ENCODE measurements around the gene SLC5A6.

Gene SLC5A6

DNA sequence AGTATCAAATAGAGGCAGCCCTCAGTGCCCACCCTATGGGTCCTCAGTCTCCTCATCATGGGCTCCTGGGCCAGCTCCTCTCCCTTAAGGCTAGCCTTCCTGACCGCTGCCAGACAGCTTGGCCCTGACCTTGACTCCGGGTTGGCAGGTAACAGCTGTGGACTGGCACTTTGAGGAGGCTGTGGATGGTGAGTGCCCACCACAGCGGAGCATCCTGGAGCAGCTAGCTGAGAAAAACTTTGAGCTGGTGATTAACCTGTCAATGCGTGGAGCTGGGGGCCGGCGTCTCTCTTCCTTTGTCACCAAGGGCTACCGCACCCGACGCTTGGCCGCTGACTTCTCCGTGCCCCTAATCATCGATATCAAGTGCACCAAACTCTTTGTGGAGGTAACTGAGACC, 24.1 kb upstream of the SLC5A6 start:
- DNase-seq = no peak

DNA sequence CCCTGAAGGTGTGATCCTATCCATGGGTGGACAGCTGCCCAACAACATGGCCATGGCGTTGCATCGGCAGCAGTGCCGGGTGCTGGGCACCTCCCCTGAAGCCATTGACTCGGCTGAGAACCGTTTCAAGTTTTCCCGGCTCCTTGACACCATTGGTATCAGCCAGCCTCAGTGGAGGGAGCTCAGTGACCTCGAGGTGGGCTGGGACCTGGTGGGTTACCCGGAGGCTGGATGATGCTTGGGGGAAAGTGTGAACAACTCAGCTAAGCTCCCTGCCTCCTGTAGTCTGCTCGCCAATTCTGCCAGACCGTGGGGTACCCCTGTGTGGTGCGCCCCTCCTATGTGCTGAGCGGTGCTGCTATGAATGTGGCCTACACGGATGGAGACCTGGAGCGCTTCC, 21.3 kb upstream of the SLC5A6 start:
- DNase-seq = no peak

DNA sequence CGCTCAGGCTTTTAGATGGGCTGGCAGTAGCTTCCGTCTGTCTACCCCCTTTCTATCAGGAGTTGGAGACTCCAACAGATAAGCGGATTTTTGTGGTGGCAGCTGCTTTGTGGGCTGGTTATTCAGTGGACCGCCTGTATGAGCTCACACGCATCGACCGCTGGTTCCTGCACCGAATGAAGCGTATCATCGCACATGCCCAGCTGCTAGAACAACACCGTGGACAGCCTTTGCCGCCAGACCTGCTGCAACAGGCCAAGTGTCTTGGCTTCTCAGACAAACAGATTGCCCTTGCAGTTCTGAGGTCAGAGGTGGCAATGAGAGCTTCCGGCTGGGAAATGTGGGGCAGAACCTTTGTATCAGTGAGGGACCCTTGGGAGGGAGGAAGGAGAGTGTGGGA, 19.9 kb upstream of the SLC5A6 start:
- no peak for DNase-seq

DNA sequence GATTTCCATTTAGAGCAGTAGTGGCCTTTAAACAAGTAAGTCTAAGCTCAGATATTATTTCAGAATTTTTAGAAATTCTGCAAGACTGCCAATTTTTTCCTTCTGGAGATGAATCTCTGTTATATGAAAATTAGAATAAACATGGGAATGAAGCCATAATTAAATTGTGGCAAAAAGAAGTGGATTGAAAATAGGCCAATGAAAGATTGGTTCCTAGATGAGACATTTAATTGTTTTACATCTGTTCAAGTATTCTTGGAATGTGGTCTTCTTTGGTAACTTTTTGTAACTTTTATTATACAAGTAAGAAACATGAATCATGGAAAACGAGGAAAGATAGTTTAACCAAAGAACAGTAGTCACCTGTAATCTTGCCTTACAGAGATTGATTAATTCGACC, 15.4 kb upstream of the SLC5A6 start:
- no peak for DNase-seq

DNA sequence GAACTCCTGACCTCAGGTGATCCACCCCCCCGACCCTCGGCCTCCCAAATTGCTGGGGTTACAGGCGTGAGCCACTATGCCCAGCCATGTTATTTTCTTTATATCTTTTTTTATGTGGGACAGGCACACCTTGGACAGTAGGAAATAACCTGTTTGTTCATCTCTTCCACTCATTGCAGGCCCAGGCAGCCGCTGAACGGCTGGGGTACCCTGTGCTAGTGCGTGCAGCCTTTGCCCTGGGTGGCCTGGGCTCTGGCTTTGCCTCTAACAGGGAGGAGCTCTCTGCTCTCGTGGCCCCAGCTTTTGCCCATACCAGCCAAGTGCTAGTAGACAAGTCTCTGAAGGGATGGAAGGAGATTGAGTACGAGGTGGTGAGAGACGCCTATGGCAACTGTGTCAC, 13.5 kb upstream of the SLC5A6 start:
- no peak for DNase-seq

DNA sequence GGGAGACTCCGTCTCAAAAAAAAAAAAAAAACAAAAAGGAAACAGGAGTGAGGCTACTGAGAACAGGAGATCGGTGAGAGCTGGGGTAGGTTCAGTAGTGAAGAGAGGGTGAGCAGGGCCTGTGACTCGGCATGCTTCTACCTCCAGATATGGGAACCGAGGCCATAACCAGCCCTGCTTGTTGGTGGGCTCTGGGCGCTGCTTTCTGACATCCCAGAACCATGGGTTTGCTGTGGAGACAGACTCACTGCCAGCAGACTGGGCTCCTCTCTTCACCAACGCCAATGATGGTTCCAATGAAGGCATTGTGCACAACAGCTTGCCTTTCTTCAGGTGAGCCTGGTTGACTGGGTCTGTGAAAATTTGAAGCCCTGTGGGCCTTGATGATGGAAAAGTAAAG, 11.3 kb upstream of the SLC5A6 start:
- DNase-seq = no peak

DNA sequence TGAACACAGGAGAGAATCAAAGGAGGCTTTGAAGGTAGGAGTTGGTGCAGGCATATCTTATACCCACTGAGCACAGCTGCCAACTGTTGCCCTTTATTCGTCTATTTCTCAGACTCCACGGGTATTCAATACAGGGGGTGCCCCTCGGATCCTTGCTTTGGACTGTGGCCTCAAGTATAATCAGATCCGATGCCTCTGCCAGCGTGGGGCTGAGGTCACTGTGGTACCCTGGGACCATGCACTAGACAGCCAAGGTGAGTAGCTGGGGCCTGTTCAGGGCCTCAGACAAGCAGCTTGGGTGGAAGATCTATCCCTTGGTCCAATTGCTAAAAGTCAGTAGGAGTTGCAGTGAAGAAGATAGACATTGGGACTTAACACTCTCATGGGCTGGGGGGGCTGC, 10.3 kb upstream of the SLC5A6 start:
- DNase-seq = no peak

DNA sequence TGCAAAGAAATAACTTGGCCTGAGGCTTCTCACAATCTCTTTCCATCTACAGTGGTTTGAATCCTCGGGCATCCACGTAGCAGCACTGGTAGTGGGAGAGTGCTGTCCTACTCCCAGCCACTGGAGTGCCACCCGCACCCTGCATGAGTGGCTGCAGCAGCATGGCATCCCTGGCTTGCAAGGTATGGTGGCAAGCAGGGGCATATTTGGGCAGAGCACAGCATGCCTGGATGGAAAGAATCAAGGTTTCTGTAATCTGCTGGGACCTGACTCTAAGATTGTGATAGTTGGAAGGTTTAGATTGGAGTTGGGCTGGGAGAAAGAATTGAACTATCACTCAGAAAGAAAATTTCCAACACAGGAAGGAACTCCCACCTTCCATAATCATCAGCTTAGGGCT, 9.1 kb upstream of the SLC5A6 start:
- no peak for DNase-seq

DNA sequence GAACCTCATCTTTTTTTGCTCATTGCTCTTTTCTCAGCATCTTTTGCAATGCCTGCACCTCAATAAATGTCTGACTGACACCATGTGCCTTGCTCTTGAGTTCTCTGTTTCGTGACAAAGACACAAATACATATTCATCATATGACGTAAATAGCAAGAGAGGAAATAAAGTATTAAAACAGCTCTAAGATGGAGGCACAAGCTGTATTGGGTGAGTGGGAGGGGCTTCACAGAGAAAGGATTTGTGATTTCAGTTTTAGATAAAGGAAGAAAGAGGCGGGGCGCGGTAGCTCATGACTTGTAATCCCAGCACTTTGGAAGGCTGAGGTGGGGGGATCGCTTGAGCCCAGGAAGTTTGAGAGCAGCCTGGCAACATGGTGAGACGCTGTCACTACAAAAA, 8.0 kb upstream of the SLC5A6 start:
- DNase-seq = no peak

DNA sequence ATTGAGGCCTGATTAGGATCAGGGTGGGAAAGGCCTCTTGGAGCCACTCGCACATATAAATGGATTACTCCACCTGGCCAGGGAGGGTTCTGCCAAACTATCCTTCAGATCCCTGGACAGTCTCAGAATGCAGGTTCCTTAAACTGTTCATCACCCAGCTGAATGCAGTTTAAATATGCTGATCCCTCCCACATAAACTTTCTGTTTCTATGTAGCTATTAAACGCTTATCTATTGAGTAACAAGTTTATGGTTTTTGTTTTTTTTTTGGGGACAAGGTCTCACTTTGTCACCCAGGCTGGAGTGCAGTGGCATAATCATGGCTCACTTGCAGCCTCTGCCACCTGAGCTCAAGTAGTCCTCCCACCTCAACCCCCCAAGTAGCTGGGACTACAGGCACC, 7.0 kb upstream of the SLC5A6 start:
- no peak for DNase-seq

DNA sequence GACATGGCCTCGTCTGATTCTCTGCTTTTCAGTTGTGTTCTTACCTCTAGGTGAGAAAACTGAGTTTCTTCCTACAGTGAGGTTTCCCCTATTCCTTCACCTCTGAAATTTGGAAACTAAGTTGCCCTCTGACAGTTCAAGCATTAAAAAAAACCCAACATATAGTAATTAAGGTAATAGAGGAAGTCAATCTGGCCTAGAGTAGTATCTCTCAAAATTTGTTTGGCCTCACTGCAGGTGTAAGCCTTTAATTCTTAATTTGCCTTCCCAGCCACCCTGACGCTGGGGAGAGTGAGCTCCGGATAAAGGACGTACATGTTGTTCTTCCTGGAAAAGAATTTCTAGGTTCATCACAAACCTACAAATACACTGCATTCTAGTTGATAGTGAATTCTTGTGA, 6.5 kb upstream of the SLC5A6 start:
- DNase-seq = no peak

DNA sequence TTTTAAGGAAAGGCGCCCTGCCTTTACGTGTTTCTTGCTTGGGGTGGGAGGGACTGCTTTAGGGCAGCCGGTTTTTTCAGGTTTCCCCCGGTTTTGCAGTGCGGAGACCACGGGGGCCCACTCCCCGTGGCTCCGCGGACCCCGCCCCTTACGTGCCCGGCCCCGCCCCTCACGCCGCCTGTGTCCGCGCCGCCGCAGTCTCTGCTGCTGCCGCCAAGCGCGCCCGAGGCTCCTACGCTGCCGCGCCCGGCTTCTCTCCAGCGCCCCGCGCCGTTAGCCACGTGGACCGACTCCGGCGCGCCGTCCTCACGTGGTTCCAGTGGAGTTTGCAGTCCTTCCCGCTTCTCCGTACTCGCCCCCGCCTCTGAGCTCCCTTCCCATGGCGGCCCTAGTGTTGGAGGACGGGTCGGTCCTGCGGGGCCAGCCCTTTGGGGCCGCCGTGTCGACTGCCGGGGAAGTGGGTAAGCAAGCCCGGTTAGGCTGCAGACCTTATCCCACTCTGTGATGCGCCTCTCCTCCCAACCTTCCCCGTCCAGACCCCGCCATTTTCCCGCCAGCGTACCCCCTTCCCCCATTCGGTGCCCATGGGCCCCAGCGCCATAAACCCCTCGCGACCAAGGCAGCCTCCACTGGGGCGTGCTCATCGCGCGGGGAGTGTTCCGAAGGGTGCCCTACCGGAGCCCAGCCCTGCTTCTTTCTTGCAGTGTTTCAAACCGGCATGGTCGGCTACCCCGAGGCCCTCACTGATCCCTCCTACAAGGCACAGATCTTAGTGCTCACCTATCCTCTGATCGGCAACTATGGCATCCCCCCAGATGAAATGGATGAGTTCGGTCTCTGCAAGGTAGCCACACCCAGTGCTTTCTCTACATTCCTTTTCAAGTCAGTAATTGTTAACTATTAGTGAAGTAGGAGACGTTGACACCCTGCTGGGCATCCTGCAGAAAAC, 5.4 kb upstream of the SLC5A6 start, which contains the start of gene CAD:
CAD (plus strand) TSS at position 197 of the 949 bp plus-strand sequence; CDS start at position 380, 183 bp downstream.
- peak; percentile 58 for DNase-seq

DNA sequence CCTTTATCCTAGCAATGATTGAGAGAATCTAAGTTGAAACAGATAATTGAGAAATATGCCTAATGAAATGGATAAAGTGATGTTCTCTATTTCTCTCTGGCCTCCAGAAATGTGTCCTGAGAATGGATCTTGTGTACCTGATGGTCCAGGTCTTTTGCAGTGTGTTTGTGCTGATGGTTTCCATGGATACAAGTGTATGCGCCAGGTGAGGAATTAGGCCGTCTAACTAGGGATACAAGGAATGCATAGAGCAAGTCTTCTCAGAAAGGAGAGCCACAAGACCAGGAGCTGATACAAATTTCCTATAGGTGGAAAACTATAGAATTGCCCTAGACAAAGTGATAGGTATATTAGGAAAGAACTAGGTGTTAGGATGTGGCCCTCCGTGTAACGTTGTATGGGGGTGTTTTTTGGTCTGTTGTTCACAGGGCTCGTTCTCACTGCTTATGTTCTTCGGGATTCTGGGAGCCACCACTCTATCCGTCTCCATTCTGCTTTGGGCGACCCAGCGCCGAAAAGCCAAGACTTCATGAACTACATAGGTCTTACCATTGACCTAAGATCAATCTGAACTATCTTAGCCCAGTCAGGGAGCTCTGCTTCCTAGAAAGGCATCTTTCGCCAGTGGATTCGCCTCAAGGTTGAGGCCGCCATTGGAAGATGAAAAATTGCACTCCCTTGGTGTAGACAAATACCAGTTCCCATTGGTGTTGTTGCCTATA, 4.5 kb upstream of the SLC5A6 start:
- DNase-seq = no peak

DNA sequence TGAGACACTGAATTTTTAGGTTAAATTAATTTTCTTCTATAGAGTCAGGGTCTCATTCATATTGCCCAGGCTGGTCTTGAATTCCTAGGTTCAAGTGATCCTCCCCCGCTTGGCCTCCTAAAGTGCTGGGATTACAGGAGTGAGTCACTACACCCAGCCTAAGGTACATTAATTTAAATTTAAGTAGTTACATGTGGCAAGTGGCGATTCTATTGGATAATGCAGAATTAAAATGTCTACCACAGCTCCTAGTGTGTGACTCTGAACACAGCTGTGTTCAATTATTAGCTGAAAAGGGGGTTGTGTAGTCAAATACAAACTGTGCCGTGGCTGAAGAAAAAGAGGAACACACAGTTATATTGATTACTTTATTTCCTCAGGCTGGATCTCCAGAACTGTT, 2.9 kb upstream of the SLC5A6 start:
- DNase-seq = no peak

DNA sequence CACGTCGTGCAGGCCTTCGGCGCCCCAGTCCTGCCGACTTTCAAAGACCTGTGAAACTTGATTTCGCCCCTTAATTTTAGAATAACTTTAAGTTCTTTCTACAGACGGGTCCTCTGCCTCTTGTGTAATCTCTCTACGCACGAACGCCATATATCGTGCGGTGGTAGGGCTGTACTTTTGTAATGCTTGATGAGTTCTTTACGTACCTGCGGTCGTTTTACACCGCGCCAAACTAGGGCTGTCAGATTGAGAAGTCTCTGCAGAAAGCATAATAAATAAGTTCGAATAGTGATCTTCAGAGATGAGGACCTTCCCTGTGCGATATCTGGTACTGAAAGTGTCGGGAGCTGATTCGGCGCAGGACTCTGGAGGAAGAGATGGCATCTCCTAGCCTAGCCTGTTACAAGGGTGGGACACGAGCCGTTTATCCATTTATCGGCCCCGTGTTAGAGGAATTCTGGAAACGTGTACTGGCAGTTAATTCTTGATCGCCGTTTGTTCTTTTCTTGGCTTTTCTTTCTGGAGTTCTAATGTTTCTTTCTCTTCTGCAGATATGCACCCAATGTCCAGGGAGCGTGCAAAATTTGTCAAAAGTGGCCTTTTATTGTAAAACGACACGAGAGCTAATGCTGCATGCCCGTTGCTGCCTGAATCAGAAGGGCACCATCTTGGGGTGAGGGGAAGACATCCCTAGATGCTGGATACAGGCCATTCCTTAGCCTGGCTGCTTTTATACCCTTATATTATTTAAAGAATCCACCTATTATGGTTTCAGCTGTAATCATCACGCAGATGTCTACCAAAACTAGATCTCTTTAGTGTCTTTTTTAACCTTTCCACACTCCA, 781 bp upstream of the SLC5A6 start:
- no peak for DNase-seq

DNA sequence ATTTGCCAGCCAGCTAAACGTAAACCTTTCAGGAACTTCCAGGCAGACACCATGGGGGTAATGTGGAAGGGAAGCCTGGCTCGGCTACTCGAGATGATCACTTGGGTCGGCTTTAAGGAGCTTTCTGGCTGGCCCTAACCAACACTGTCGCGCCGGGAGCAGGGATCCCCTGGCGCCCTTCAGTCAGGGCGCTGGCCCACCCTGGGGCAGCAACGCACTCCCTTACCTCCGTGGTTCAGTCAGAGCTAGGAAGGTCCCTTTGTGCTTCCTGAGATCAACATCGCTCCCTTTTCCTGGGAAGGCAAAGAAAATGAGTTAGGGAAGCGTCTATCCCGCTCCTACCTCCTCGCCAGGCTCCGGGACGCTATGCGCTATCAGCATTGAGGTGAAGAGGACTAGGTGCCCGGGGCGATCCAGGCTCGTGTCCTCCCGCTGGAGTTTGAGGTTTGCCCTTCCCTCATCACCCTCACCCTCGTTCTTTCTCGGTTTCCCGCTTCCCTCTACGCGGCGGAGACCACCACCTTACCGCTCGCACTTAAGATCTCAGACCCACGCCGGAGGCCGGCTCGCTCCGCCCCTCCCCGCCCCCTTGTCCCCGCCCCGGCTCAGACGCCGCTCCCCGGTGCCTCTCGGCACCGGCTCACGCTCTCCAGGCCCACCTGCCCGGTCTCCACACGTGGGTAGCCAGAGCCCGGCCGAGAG, 676 bp downstream of the SLC5A6 start:
- DNase-seq = no peak

DNA sequence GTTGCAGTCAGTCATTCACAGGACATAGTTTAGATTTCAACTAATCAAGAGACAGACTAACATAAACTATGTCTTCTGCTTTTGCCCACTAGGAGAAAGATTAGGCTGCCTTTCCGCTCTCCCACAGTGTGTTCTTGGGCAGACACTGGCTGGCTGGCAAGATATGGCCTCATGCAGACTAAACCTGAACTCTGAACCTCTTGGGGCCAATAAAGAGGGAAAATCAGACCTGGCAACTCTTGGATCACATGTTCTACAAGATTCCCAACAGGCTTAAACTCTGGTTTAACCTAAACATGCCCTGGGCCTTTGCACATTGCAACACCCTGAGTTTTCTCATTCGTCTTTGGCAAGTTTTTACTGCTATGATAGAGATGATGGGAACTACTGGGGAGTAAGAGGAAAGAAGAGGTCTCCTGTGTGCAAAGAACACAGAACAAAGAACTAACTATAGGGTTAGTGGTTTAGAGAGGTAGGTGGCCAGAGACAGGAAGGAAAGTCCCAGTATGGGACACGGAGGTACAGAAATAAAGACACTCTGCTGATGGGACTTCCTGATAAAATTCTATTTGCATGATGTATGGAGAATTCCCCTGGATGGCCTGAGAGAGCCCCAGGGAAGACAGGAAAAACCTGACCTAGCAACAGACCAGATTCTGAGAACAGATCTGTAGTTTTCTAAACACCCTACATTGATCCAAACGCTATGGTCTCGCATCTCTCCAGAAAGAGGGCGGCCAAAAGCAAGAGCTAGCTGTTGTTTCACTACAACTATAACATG, 2.3 kb downstream of the SLC5A6 start:
- DNase-seq = no peak

DNA sequence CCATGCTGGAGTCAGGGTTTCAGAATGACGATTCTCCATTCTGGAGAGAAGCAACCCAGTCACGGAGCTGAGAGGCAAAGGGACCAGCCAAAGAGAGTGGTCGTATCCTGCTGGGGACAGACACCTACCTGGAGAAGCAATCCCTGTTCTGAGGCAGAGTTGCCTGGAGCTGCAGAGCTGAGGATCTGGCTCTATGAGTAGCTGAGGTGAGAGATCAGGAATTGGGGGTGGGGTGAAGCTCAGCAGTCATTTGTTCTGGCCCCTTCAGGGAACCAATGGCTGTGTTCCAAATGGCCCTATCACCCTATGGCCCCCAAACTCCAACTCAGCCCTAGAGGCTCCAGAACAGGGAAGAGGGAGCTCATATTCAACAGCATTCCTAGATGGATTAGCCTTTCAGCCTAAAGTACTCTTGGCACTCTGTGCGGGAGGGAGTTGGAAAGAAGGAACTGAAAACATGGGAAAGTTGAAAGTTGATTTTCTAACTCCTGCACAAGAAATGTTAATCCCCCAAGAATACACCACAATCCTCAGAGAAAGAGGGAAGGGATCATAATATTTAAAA, 3.5 kb downstream of the SLC5A6 start:
- no peak for DNase-seq

DNA sequence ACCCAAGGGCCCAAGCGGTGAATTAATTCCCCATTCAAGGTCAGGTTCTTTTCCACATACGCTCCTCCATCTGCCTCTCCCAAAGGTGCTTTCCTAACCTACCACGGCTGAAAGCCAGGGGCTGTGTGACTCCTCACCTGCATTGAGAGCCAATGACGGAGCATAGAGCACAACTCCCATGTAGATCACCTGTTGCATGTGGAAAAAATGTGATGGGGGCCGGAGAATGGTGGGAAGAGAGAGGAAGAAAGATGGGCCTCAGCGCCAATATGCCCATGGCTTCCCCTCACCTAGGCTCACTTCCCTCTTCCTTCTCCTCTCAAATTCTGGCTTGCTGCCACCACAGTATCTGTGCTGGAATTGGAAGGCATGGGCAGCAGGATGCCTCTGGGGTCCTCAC, 5.7 kb downstream of the SLC5A6 start:
- no peak for DNase-seq

DNA sequence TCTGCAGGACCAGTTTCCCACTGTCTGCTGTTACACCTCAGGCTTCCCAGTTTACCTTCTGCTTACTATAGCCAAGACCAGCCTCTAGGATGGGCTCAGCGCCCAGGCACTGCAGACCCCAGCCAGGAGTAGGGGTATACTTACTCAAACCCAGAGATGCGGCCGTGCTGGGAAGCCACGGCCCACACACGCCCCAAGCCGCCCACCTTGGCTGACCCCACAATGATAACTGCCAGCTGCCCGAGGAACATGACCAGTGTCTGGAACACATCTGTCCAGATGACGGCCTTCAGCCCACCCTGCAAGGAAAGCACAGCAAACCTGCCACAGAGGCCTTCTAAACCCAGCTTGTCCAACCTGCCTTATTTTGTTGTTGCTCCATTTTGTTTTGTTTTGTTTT, 6.9 kb downstream of the SLC5A6 start:
- DNase-seq = no peak

DNA sequence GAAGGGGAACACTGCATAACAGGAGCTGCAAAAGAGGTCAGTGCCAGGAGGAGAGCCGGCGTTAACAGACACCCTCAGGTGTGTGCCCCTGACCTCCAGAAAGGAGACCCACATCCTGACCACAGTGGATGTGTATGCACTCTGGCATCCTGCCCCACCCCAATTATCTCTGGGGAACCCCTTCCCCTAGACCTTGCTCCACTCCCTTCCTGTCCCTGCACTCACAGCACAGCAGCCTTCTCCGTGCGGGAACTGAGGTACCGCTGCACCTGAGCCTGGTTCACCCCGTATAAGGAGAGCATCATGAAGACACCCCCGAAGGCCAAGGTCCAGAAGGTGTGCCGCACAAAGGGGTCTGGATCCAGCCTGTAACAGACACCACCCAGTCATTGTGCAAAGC, 7.5 kb downstream of the SLC5A6 start:
- no peak for DNase-seq

DNA sequence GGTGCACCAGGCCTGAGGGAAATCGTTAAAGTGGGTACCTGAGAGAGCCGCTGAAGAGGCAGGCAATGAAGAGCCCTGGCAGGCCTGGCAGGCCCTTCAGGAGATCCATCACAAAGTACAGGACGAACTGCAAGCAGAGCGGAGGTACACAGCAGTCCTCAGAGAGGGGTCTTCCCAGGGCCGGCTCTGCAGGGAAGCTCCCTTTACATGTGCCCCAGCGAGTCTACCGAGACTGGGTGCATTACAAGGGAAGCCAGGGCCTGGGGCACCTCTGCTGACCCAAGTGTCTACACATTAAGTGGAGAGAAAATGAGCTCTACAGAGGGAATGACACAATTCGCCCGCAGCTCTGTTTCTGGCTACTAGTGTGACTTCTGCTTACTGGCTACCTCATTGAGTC, 8.3 kb downstream of the SLC5A6 start:
- no peak for DNase-seq

Measured in SIG-M5 (cell line).